Epithelial cell of proximal tubule (primary cell): ENCODE data around the gene LMF1. TPM values are rescaled to one million over a fixed set of nuclear protein-coding genes. Genes with fewer than 3 reads are reported as not detected.

Experiments used
- DNase-seq: peaks from one replicate; pipeline ENCODE4 v3.0.0-alpha.2; 2011; ENCODE audit warnings: low read depth
- H3K4me3 ChIP-seq: 2 replicates; pipeline ENCODE4 v1.5.1; 2011; ENCODE audit warnings: low read depth, mild to moderate bottlenecking, low read length
- CTCF ChIP-seq: conservative IDR thresholded peaks from 2 replicates; pipeline ENCODE4 v1.5.1; 2012; ENCODE audit warnings: low read depth, mild to moderate bottlenecking, low read length
- total RNA-seq: library from RNA; depleted of rRNA; stranded (reverse); fragments of >200 nt; gene quantifications from 2 replicates; pipeline ENCODE4 v1.2.3, GENCODE V29; 2015

LMF1 gene
- total RNA-seq, 1 donor from 2014 or later, result 8.2 TPM

DNA sequence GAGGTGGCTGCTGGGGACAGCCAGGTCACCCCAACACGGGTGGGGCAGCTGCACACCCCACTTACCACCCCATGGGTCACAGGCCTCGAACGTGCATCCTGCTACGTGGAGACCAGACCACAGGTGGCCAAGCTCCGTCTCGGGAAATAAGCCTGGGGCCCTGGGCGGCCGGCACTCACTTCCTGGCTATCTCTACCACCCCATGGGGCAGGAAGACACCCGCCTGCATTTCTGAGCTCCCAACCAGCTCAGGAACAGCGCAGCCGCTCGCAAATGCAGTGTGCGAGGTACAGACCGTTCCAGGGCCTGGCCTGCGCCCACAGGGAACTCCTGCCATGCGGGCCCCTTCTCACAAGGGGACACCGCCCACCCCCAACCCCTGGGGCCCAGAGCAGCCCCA, 165.3 kb downstream of the LMF1 start:
- no peak for DNase-seq
- no peak overlapping the region for H3K4me3 ChIP-seq
- TF ChIP-seq CTCF, result no peak

DNA sequence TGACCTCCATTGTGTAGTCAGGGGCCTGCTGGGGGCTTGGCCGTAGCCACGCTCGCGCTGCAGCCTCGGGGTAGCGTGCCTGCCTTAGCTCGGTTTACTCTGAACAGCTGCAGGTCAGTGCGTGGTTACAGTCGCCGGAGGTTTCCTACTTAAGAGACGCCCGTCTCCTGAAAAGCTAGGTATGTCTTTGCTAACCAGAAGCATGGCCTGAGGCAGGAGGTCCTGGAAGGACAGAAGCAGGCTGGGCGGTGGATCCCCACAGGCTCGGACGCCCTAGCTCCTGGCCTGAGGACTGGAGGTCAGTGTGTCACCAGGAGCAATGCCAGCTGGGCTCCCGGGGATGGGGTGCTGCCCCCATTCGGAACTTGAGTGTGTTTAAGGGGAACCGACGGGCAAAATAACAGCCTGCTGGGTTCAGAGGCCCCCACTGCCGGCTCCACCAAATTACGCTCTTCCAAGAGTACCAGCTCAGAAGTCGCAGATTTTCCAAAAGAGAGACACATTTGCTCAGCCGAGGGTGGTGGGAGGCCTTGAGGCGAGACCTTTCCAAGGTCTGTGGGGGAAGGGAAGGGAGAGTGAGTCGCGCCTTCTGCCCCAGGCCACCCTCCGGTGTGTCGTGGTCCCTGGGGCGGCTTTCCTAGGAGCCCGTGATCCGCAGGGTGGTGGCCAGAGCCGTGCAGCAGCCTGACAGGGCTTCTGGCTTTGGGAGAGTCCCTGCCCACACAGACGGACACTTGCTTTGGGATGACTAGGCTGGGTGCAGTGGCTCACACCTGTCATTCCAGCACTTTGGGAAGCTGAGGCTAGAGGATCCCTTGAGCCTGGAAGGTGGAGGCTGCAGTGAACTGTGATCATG, 166.4 kb downstream of the LMF1 start:
- TF ChIP-seq CTCF, result no peak
- no peak overlapping the region for H3K4me3 ChIP-seq
- no peak for DNase-seq

DNA sequence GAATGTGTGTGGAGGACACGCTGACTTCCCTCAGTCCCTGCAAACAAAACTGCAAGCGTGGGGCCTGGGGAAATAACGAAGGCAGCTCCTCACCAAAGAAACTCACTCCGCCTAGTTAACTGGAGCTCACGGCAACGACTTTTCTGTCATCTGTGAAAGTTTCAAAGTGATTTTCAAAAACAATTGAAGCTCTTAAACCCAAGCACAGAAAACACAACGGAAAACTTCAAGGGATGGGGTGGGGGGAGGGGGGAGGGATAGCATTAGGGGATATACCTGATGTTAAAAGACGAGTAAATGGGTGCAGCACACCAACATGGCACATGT, 167.1 kb downstream of the LMF1 start:
- no peak overlapping the region for H3K4me3 ChIP-seq
- TF ChIP-seq CTCF, result no peak
- DNase-seq, result no peak

Other genes starting within 250 kb of the LMF1 start
- gene ANTKMT, start 249.8 kb downstream of the LMF1 start, total RNA-seq, result 86.5 and 111 TPM in 2 replicates
- 1.9 and 4.9 TPM in 2 replicates for gene CCDC78, start 244.5 kb downstream of the LMF1 start, total RNA-seq
- 15.5 and 16.3 TPM in 2 replicates for gene HAGHL, start 243.9 kb downstream of the LMF1 start, total RNA-seq
- gene CIAO3, start 230.0 kb downstream of the LMF1 start, total RNA-seq, result 19.3 and 31.4 TPM in 2 replicates
- 8.2 and 29.7 TPM in 2 replicates for gene MSLN, start 210.2 kb downstream of the LMF1 start, total RNA-seq
- 31.0 and 82.5 TPM in 2 replicates for gene RPUSD1, start 182.6 kb downstream of the LMF1 start, total RNA-seq
- 41.0 and 49.7 TPM in 2 replicates for gene CHTF18, start 182.4 kb downstream of the LMF1 start, total RNA-seq
- not detected in 2 replicates for gene GNG13, start 170.2 kb downstream of the LMF1 start, total RNA-seq
- not detected in 2 replicates for gene SOX8, start 10.8 kb upstream of the LMF1 start, total RNA-seq
- not detected in 2 replicates for gene SSTR5, start 101.8 kb upstream of the LMF1 start, total RNA-seq
- gene C1QTNF8, start 125.3 kb upstream of the LMF1 start, total RNA-seq, result not detected in 2 replicates
- 0.22 and 0.29 TPM in 2 replicates for gene CACNA1H, start 182.1 kb upstream of the LMF1 start, total RNA-seq